Trophoblast cell (in vitro differentiated cells and primary cell): Measurements from ENCODE around the gene TENM3.

Experiments
- DNase-seq, 2 donors: peaks; one replicate each; pipeline ENCODE4 v3.0.0-alpha.2; 2016
- H2AFZ ChIP-seq: 2 replicates; pipeline ENCODE4 v1.6.1; 2013; ENCODE audit warnings: low read length, moderate library complexity, mild to moderate bottlenecking; ENCODE audit not compliant: insufficient read depth, poor library complexity
- H2AK5ac ChIP-seq: 2 replicates; pipeline ENCODE4 v1.6.1; 2013; ENCODE audit warnings: mild to moderate bottlenecking, low read length
- H2BK120ac ChIP-seq: 2 replicates; pipeline ENCODE4 v1.6.1; 2013; ENCODE audit warnings: low read length, mild to moderate bottlenecking, moderate library complexity; ENCODE audit not compliant: insufficient read depth, poor library complexity
- H2BK12ac ChIP-seq: 2 replicates; pipeline ENCODE4 v1.6.1; 2013; ENCODE audit warnings: mild to moderate bottlenecking, low read length, moderate library complexity
- H2BK5ac ChIP-seq: 2 replicates; pipeline ENCODE4 v1.6.1; 2013; ENCODE audit warnings: low read length, low read depth, moderate library complexity, mild to moderate bottlenecking; ENCODE audit not compliant: poor library complexity
- H3K14ac ChIP-seq: 2 replicates; pipeline ENCODE4 v1.6.1; 2013; ENCODE audit warnings: mild to moderate bottlenecking, low read length
- H3K18ac ChIP-seq: 2 replicates; pipeline ENCODE4 v1.6.1; 2013; ENCODE audit warnings: mild to moderate bottlenecking, low read length
- H3K23ac ChIP-seq: 2 replicates; pipeline ENCODE4 v1.6.1; 2013; ENCODE audit warnings: low read length
- H3K27ac ChIP-seq: 2 replicates; pipeline ENCODE4 v1.5.1; 2013; ENCODE audit warnings: low read depth, mild to moderate bottlenecking, inconsistent platforms, low read length, moderate library complexity
- H3K27me3 ChIP-seq: 2 replicates; pipeline ENCODE4 v1.6.1; 2013; ENCODE audit warnings: inconsistent platforms, mild to moderate bottlenecking, low read length, moderate library complexity; ENCODE audit not compliant: insufficient read depth
- H3K36me3 ChIP-seq, 2 experiments: 1 replicate in 1 of 2; 2 replicates in 1 of 2; pipeline ENCODE4 v1.6.1; 2013; ENCODE audit warnings: low read length in 2 of 2, mild to moderate bottlenecking in 2 of 2, moderate library complexity in 1 of 2; ENCODE audit not compliant: insufficient read depth in 2 of 2, control insufficient read depth in 1 of 2
- H3K4ac ChIP-seq: 2 replicates; pipeline ENCODE4 v1.6.1; 2013; ENCODE audit warnings: low read depth, mild to moderate bottlenecking, low read length, moderate library complexity
- H3K4me1 ChIP-seq, 2 experiments: 1 replicate in 1 of 2; 2 replicates in 1 of 2; pipeline ENCODE4 v1.6.1; 2013; ENCODE audit warnings: low read length in 2 of 2, mild to moderate bottlenecking in 2 of 2, moderate library complexity in 1 of 2; ENCODE audit not compliant: insufficient read depth in 2 of 2, control insufficient read depth in 1 of 2
- H3K4me2 ChIP-seq: 2 replicates; pipeline ENCODE4 v1.6.1; 2013; ENCODE audit warnings: inconsistent platforms, mild to moderate bottlenecking, low read length, moderate library complexity
- H3K4me3 ChIP-seq: 2 replicates; pipeline ENCODE4 v1.5.1; 2013; ENCODE audit warnings: mild to moderate bottlenecking, low read depth, low read length, inconsistent platforms
- H3K79me1 ChIP-seq: one replicate; pipeline ENCODE4 v1.6.1; 2013; ENCODE audit warnings: low read length
- H3K79me2 ChIP-seq: 2 replicates; pipeline ENCODE4 v1.6.1; 2013; ENCODE audit warnings: low read length, mild to moderate bottlenecking; ENCODE audit not compliant: control insufficient read depth, insufficient read depth, poor library complexity
- H3K9ac ChIP-seq: 2 replicates; pipeline ENCODE4 v1.6.1; 2013; ENCODE audit warnings: mild to moderate bottlenecking, low read length
- H3K9me3 ChIP-seq: 2 replicates; pipeline ENCODE4 v1.6.1; 2013; ENCODE audit warnings: low read depth, mild to moderate bottlenecking, control low read depth, inconsistent platforms, low read length; ENCODE audit not compliant: insufficient read depth
- H4K12ac ChIP-seq: 2 replicates; pipeline ENCODE4 v1.6.1; 2013; ENCODE audit warnings: low read depth, mild to moderate bottlenecking, low read length, moderate library complexity
- H4K8ac ChIP-seq: 2 replicates; pipeline ENCODE4 v1.6.1; 2013; ENCODE audit warnings: low read depth, mild to moderate bottlenecking, low read length, moderate library complexity
- H4K91ac ChIP-seq: one replicate; pipeline ENCODE4 v1.6.1; 2013; ENCODE audit warnings: low read depth, mild to moderate bottlenecking, low read length, moderate library complexity
- WGBS: extraction: QIAGEN DNeasy Blood & Tissue Kit; methylation state at CpG from one replicate; pipeline ENCODE4 v1.1.7; 2013; ENCODE audit warnings: missing lambda C conversion rate; ENCODE audit not compliant: insufficient read length, insufficient coverage; ENCODE audit errors: extremely low coverage; 5-methylcytosine and 5-hydroxymethylcytosine counted together

Gene TENM3

GRCh38 chr4:182600856-182601255 is 357.7 kb downstream of the TENM3 start:
- Histone ChIP-seq H3K23ac (no peak overlapping the region), H4K8ac (no peak overlapping the region), H3K9me3 (no peaks in the 10 kb centered on the region), H3K4me1 (no peaks in the 10 kb centered on the region), H3K27ac (no peak overlapping the region), H4K91ac (no peak overlapping the region), H3K4me2 (no peak overlapping the region), H3K36me3 (peaks cover 2 to 5% of the 10 kb centered on the region in 2 experiments), H3K4ac (no peak overlapping the region), H3K79me2 (no peaks in the 10 kb centered on the region), H2BK12ac (no peak overlapping the region), H3K9ac (no peak overlapping the region), H3K4me3 (no peak overlapping the region), H3K18ac (no peak overlapping the region), H2BK5ac (no peak overlapping the region), H3K14ac (no peak overlapping the region), H2AFZ (no peak overlapping the region), H4K12ac (no peak overlapping the region), H2BK120ac (no peak overlapping the region), H2AK5ac (no peak overlapping the region), H3K27me3 (no peaks in the 10 kb centered on the region), H3K79me1 (no peaks in the 10 kb centered on the region)
- DNase-seq = no peak
- WGBS = no CpG with 5 or more reads among the region's 8 CpGs

- H2BK12ac ChIP-seq = no peak overlapping the region
- H2AFZ ChIP-seq = no peak overlapping the region
- H3K9me3 ChIP-seq = no peaks in the 10 kb centered on the region
- H3K36me3 ChIP-seq = peaks cover 2 to 5% of the 10 kb centered on the region in 2 experiments
- no peak overlapping the region for H2BK120ac ChIP-seq
- H3K4me3 ChIP-seq = no peak overlapping the region
- no peak overlapping the region for H3K9ac ChIP-seq
- no peak overlapping the region for H3K27ac ChIP-seq
- no peak overlapping the region for H4K8ac ChIP-seq
- no peak overlapping the region for H4K91ac ChIP-seq
- no peaks in the 10 kb centered on the region for H3K27me3 ChIP-seq
- no peak overlapping the region for H3K4ac ChIP-seq
- DNase-seq = no peak
- no peaks in the 10 kb centered on the region for H3K79me1 ChIP-seq
- H3K18ac ChIP-seq = no peak overlapping the region
- no peak overlapping the region for H4K12ac ChIP-seq
- no peak overlapping the region for H3K14ac ChIP-seq
- H3K23ac ChIP-seq = no peak overlapping the region
- H3K4me1 ChIP-seq = no peaks in the 10 kb centered on the region
- H3K79me2 ChIP-seq = no peaks in the 10 kb centered on the region
- H2AK5ac ChIP-seq = no peak overlapping the region
- H3K4me2 ChIP-seq = no peak overlapping the region
- peak overlapping the region; percentile 56 for H2BK5ac ChIP-seq
- no CpG with 5 or more reads among the region's 2 CpGs for WGBS
Measured at GRCh38 chr4:182604161-182604622, 361.0 kb downstream of the TENM3 start.

- no peak overlapping the region for H3K14ac ChIP-seq
- H2BK120ac ChIP-seq = no peak overlapping the region
- H3K18ac ChIP-seq = no peak overlapping the region
- H3K4me3 ChIP-seq = no peak overlapping the region
- no peak overlapping the region for H3K9ac ChIP-seq
- WGBS = no CpG with 5 or more reads among the region's 4 CpGs
- no peaks in the 10 kb centered on the region for H3K4me1 ChIP-seq
- H3K36me3 ChIP-seq = peaks cover 2 to 5% of the 10 kb centered on the region in 2 experiments
- H3K79me1 ChIP-seq = no peaks in the 10 kb centered on the region
- H3K9me3 ChIP-seq = no peaks in the 10 kb centered on the region
- H2AK5ac ChIP-seq = no peak overlapping the region
- no peak overlapping the region for H2BK5ac ChIP-seq
- no peak overlapping the region for H3K23ac ChIP-seq
- H4K8ac ChIP-seq = no peak overlapping the region
- H2BK12ac ChIP-seq = no peak overlapping the region
- H3K27me3 ChIP-seq = no peaks in the 10 kb centered on the region
- H2AFZ ChIP-seq = no peak overlapping the region
- no peaks in the 10 kb centered on the region for H3K79me2 ChIP-seq
- no peak overlapping the region for H4K12ac ChIP-seq
- no peak overlapping the region for H4K91ac ChIP-seq
- no peak for DNase-seq
- no peak overlapping the region for H3K27ac ChIP-seq
- no peak overlapping the region for H3K4ac ChIP-seq
- H3K4me2 ChIP-seq = no peak overlapping the region
Measured at GRCh38 chr4:182604953-182605352, 361.8 kb downstream of the TENM3 start.

- H2BK12ac ChIP-seq = no peak overlapping the region
- no peak overlapping the region for H3K4me3 ChIP-seq
- H2BK5ac ChIP-seq = no peak overlapping the region
- H3K36me3 ChIP-seq = no peaks in the 10 kb centered on the region
- peak overlapping the region; percentile 51 for H3K18ac ChIP-seq
- no peak overlapping the region for H2AFZ ChIP-seq
- no peak overlapping the region for H3K4ac ChIP-seq
- H3K9me3 ChIP-seq = no peaks in the 10 kb centered on the region
- H3K27ac ChIP-seq = no peak overlapping the region
- no peak overlapping the region for H3K23ac ChIP-seq
- no peak for DNase-seq
- no peak overlapping the region for H3K4me2 ChIP-seq
- no CpG with 5 or more reads among the region's 23 CpGs for WGBS
- no peak overlapping the region for H4K12ac ChIP-seq
- no peaks in the 10 kb centered on the region for H3K27me3 ChIP-seq
- H3K79me2 ChIP-seq = no peaks in the 10 kb centered on the region
- H3K79me1 ChIP-seq = no peaks in the 10 kb centered on the region
- no peak overlapping the region for H2BK120ac ChIP-seq
- no peaks in the 10 kb centered on the region for H3K4me1 ChIP-seq
- H4K91ac ChIP-seq = no peak overlapping the region
- H2AK5ac ChIP-seq = no peak overlapping the region
- H4K8ac ChIP-seq = no peak overlapping the region
- no peak overlapping the region for H3K9ac ChIP-seq
- H3K14ac ChIP-seq = no peak overlapping the region
Measured at GRCh38 chr4:182608525-182608924, 365.3 kb downstream of the TENM3 start.
